ENCODE data around the gene ARFGAP3.
A peak's percentile ranks its signal among the peaks of the same experiment; 100 is the strongest.

The ARFGAP3 gene

DNA sequence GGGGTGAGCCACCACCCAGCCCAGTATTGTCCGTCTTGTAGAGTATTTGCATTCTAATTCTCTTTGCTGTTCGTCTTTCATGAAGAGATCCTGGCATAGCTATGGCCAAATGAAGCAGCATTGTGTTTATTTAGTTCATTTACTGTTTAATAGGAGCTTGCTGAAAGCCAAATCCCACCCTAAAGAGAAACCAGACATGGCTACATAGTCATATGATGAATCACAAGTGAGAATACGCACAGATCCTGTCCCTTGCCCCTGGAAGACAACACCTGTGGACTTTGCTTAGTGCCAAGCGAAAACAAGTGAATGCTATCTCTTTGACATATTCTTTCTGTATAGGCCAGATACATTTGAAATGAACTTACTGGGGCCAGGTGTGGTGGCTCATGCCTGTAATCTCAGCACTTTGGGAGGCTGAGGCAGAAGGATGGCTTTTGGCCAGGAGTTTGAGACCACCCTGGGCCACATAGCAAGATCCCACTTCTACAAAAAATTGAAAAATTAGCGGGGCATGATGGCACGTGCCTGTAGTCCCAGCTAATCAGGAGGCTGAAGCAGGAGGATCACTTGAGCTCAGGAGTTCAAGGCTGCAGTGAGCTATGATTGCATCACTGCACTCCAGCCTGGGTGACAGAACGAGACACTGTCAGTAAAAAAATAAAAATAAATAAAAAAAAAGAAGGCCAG lies 5.1 kb upstream of the ARFGAP3 start:
- DNase-seq (ENCODE audit: low read depth in 2 of 2) = no peak

DNA sequence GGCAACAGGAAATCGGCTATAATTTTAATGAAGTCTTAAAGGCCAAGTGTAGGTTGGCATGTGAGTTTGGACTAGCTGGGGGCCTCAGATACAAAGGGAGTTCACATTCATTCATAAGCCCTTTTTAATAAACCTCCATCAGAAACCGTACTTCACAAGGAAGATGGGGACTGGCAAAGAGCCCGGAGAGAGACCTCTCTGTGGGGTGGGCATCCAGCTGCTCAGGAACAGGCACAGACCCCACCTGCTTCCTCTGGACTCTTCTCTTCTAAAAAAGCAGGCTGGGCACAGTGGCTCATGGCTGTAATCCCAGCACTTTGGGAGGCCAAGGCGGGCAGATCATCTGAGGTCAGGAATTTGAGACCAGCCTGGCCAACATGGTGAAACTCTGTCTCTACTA lies 3.9 kb upstream of the ARFGAP3 start:
- DNase-seq (ENCODE audit: low read depth in 2 of 2) = no peak

DNA sequence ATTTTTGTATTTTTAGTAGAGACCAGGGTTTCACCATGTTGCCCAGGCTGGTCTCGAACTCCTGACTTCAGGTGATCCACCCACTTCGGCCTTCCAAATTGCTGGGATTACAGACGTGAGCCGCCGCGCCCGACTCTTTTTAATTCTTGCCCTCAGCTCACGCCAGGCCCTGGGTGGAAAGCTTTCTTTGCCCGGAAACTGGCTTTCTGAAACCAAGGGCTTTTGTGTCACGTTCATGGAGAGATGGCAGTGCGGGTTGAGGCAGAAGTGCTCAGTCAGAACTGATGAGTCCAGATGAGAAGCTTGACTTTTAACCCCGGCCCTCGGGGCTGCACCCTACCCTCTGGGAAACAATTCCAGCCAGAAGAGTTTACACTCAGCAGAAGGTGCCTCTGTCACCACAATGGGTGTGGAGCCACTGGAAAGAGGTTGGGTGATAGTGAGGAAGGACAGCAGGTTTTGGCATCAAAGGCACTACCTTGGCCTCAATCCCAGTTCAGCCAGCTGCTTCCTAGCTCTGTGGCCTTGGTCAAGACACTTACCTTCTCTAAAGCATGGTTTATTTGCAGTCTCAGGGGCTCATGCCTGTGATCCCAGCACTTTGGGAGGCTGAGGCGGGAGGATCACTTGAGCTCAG lies 890 bp upstream of the ARFGAP3 start:
- no peak for DNase-seq (ENCODE audit: low read depth in 2 of 2)

DNA sequence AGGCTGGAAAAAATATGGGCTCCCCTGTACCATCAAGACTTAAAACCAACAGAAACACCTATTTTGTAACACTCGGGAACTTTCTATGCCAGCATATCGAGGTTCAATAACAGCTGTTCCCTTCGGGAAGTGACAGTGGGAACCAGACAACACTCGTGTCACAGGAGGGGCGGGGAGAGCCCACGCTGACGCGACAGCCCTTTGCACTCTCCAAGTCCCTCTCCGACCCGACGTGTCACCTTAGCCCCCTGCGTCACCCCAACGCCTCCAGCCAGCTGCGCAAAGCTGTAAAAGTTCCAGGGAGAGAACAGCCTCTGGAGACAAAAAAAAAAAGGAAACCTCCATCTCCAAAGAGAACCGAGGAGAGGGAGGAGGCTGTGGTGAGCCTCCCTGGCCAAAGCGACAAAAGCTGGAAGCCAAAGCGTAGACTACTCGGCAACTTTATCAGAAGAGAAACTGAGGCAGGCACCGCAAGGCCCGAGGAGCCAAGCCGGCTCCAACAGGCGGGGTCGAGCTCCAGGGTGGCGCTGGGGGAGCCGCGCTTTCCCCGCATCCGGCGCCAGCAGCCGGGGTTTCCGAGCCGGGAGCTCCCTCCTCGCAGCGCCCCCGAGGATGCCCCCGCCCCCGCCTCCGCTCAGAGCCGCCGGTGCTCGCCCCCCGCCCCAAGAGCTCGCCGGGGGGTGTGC lies 751 bp downstream of the ARFGAP3 start:
- DNase-seq (ENCODE audit: low read depth in 2 of 2) = peak in 1 of 2 experiments; percentile 32

DNA sequence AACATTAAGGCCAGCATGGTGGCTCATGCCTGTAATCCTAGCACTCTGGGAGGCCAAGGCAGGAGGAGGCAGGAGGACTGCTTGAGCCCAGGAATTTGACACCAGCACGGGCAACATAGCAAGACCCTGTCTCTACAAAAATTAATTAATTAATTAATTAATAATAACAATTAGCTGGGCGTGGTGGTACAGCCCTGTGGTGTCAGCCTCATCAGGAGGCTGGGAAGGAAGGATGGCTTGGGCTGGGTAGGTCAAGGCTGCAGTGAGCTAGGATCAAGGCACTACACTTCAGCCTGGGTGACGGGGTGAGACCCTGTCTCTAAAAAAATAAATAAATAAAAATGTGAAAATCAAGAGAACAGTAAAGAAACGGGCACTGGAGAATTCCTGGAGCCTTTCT lies 1.4 kb downstream of the ARFGAP3 start:
- no peak for DNase-seq (ENCODE audit: low read depth in 2 of 2)

DNA sequence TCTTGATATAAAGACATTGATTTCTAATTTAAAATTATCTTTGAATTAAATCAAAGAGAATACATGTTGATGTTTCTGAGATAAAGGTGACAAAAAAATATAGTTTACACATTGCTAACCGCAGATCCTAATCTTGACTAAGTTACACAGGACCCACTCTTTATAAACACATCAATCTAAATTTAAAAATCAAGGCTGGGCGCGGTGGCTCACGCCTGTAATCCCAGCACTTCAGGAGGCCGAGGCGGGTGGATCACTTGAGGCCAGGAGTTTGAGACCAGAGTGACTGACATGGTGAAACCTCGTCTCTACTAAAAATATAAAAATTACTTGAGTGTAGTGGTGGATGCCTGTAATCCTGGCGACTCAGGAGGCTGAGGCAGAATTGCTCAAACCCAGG lies 1.9 kb downstream of the ARFGAP3 start:
- no peak for DNase-seq (ENCODE audit: low read depth in 2 of 2)

DNA sequence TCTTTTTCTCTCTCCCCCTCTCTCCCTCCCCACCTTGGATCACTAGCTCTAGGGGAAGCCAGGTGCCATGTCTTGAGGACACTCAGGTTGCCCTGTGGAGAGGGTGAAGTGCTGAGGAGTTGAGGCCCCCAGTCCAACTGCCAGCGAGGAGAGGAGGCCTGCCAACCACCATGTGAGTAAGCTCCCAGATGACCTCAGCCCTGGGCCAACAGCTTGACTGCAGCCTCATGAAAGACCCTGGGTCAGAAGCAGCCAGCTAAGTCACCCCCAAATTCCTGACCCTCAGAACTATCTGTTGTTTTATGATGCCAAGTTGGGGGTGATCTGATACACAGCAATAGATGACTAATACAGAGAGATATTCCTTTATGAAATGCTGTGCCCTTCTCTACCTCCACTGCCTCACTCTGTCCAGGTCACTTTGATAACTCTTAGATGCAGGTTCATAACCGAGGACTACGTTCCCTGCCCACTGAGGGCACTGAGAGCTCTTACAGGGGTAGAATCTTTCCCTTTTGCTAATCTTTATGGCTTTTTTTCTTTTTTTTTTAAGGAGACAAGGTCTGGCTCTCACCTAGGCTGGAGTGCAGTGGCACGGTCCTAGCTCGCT lies 8.0 kb downstream of the ARFGAP3 start:
- no peak for DNase-seq (ENCODE audit: low read depth in 2 of 2)

DNA sequence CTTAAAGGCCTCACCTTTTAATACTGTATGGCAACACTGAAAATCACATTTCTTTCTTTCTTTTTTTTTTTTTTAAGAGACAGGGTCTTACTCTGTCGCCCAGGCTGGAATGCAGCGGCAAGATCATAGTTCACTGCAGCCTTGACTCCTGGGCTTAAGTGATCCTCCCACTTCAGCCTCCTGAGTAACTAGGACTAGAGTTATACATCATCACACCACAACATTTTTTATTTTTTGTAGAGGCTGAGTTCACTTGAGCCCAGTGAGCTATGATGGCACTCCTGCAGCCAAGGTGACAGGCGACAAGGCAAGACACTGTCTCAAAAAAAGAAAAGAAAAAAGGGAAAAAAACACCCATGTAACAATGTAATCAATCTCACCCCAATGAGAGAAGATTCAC lies 10.0 kb downstream of the ARFGAP3 start:
- no peak for DNase-seq (ENCODE audit: low read depth in 2 of 2)

DNA sequence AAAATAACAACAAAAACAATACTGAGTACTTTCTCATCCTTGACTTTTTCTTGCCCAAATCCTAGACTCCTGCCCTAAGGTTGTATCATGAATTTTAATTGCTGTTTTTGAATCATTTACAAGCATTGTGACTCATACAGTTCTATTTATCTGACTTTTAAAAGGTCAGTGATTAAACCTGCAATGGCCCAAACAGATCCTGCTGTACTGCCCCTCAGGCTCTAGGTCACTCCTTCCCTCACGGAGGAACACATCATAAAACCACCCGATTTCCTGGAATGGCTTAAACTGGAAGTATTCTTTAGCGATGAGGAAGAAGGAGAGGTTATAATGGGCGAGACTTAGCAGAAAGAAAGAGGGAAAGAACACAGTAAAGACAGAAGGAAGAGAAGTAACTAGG lies 12.3 kb downstream of the ARFGAP3 start:
- DNase-seq (ENCODE audit: low read depth in 2 of 2) = no peak

DNA sequence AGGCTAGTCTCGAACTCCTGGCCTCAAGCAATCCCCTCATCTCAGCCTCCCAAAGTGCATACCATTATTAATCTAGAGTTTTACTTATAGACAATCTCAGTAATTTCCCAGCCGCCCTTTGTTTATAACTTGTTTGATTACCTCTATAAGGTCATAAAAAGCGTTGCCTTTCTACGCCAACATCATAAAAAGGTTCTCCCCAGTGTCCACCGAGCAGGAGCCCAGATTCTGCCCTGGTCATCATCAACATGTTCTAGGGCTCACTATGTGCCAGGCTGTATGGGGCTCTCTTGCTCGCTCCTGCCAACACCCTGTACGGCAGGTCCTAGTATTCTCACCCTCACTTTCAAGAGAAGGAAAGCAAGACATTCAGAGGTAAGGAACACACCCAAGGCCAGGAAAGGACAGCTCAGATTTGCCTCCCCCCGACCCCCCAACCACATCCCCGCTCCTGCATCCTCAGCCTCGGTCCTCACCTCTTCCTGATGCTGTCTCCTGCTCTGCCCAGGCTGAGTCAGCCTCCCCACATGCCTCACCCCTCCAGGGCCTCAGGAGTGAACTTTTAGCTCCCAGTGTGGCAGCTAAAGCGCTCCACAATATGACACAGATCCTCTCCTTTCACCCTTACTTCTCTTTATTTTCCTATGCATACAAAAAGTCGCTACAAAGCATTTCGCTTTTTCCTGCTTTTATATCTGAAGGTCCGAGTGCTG lies 14.3 kb downstream of the ARFGAP3 start:
- no peak for DNase-seq (ENCODE audit: low read depth in 2 of 2)

DNA sequence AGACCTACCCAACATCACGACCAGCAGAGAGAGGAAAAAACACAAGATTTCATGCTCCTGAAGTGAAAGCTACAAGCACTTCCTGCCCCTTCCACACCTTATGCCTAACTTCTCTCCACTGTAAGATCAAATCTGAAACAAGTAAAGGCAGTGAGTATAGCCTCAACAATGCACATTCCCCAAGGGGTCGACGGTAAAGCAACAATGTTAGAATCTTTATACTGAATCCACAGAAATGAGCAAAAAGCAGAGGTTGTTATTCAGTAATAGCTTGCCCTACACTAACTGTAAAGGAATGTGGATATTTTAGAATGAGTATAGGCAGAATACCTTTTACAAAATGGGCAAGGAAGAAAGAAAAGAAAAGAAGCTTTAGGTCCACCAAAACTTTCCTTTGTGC lies 15.6 kb downstream of the ARFGAP3 start:
- DNase-seq (ENCODE audit: low read depth in 2 of 2) = no peak

DNA sequence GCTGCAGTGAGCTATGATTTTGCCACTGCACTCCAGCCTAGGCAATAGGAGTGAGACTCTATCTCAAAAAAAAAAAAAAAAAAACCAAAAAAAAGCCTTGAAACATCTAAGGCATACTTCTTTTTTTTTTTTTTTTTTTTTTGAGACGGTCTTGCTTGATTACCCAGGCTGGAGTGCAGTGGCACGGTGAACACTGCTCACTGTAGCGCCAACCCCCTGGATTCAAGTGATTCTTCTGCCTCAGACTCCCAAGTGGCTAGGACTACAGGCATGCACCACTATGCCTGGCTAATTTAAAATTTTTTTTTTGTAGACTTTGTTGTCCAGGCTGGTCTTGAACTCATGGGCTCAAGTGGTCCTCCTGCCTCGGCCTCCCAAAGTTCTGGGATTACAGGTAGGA lies 19.5 kb downstream of the ARFGAP3 start:
- no peak for DNase-seq (ENCODE audit: low read depth in 2 of 2)

DNA sequence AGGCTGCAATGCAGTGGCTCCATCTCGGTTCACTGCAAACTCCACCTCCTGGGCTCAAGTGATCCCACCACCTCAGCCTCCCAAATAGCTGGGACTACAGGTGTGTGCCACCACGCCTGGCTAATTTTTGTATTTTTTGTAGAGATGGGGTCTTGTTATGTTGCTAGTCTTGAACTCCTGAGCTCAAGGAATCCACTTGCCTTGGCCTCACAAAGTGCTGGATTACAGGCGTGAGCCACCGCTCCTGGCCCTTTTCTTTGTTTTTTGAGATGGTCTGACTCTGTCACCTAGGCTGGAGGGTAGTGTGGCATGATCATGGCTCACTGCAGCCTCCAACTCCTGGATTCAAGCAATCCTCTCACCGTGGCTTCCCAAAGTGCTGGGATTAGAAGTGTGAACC lies 21.0 kb downstream of the ARFGAP3 start:
- no peak for DNase-seq (ENCODE audit: low read depth in 2 of 2)

DNA sequence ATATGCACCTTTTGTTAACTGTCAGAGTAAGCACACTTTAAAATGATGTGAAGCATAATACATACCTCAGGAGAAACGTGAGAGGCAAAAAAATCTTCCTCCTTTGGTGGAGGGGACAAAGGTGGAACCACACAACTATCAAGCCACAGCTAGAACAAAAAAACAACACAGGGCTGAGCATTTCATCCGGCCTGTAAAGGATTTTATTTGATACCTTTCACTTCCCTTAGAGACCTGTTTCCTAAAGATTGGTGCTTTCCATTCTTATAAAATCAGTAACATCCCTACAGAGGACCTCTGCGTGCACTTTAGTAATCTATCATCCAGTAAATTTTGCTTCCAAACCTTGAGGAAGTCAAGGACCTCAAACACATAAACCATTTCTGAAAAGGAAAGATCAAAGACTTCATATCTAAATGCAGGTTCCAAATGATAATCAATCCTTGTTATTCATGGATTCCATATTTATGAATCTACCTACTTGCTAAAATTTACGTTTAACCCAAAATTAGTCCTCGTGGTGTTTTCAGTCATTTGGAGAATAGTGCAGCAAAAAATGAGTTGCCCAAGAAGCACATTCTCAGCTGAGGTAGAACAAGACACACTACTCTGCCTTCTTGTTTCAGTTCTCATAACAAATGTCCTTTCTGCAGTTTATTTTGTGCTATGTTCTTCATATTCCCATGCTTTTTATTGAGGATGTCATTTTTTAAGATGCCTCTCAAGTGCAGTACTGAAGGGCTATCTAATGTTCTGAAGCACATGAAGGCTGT lies 22.7 kb downstream of the ARFGAP3 start:
- no peak for DNase-seq (ENCODE audit: low read depth in 2 of 2)

DNA sequence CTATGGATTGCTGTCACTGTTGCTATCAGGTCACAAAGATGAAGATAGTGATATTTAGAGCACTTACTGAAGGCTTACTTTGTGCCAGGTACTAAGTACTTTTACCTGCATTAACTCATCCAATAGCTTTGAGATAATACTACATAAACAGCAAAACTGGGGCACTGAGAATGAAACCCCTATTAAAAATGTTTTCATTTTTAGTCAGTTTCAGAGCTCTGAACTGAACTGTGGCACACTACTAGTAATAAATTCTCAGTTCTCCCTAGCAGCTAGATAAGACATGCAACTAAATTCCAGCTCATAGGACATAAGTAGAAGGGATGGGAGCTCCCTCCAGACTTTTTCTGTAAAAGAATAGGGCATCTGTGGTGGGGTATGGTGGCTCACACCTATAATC lies 24.0 kb downstream of the ARFGAP3 start:
- no peak for DNase-seq (ENCODE audit: low read depth in 2 of 2)

DNA sequence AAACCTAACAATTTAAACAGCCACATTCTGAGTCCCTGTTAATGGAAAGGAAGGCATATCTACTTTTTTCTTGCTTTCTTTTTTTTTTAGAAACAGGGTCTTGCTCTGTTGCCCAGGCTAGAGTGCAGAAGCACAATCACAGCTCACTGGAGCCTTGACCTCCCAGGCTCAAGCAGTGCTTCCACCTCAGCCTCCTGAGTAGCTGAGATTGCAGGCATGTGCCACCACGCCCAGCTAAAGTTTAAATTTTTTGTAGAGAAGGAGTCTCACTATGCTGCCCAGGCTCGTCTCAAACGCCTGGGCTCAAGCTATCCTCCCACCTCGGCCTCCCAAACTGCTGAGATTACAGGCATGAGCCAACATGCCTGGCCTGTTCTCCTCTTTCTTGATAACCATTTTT lies 25.4 kb downstream of the ARFGAP3 start:
- no peak for DNase-seq (ENCODE audit: low read depth in 2 of 2)

DNA sequence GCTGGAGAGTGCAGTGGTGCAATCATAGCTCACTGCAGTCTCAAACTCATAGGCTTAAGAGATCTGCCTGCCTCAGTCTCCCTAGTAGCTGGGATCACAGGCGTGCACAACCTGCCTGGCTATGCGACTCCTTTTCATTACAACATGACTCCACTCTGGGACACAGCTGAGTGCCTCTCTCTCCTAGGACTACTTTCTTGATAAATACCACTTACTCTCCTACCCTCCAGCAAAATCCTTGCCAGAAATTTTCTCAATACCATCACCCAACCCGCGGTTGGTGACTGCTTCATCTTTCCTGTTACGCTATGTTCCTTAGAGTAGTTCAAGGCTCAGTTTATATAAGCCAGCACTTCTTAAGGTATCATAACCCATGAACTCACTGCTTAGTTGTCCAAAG lies 26.9 kb downstream of the ARFGAP3 start:
- DNase-seq (ENCODE audit: low read depth in 2 of 2) = no peak

DNA sequence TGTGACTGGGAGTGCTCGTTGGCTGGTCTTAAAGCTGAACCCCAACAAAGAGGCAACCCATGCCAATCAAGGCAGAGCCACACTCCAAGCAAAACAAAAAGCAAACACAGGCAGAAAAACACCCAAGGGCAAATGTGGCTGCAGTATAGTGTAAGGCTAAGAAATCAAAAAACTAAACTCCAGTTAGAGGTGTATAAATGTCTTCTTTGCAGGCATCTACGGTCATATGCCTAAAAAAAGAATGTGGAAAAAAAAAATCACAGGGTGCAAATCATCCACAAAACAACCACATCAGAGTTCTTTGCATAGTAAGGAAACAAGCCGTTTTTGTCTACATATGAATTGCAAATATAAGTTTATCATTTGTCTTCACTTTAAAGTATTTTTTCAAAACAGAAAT lies 27.8 kb downstream of the ARFGAP3 start:
- no peak for DNase-seq (ENCODE audit: low read depth in 2 of 2)

DNA sequence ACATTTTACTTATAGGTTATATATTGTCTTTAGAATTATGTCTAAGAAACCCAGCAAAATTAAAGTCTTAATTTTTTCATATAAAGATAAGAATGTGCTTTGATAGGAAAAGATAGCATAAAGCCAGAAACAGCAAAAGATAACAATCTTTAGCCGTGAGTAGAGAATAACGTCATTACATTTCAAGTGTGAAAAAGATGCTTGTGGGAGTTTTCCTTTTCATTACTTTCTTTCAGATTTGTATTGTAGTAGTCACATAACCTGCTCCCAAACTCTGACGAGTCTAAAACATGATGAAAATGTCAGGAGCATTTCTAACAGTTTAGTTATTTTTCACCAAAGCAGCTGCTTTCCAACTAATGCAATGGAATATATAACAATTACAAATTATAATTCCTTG lies 31.3 kb downstream of the ARFGAP3 start:
- DNase-seq (ENCODE audit: low read depth in 2 of 2) = no peak

DNA sequence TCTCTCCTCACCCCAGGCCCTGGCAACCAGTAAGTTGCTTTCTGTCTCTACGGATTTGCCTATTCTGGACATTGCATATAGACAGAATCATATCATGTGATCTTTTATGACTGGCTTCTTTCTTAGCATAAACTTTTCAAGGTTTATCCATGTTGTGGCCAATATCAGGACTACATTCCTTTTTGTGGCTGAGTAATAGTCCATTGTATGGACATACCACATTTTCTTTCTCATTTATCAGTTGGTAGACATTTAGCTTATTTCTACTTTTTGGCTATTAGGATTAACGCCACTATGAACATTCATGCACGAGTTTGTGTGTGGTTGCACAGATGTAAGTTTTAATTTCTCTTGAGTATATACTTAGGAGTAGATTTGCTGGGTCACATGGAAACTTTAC lies 35.7 kb downstream of the ARFGAP3 start:
- DNase-seq (ENCODE audit: low read depth in 2 of 2) = no peak

DNA sequence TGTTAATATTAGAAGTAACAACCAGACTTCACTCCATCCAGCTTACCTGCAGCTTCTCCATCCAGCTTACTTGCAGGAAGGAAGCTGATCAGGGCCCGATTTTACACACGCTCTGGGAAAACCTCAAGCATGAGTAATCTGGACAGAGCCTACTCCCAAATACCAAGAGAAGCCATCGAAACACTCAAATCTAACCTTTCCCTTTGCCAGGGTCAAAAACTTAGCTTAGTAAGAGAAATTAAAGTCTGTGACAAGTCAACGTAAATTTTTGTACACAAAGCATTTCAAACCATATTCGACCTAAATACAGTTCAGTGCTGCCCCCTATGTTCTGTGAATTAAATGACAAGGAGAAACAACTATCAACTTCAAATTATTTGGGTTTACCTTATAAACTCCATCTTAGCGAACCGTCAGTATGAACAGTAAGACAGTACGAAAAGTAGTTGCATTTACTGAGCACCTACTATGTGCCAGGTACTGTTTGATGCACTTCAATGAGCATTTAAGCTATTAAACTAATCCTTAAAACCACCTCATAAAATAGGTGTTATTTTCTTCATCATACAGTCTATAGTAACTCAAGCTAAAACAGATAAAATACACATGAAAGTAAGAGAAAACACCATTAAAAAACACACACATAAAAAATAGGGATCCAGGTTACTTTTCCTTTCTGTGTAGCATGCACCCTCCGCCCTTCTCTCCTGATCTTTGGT lies 36.9 kb downstream of the ARFGAP3 start:
- no peak for DNase-seq (ENCODE audit: low read depth in 2 of 2)

Measured in stimulated activated CD4-positive, alpha-beta T cell treated with anti-CD3 and anti-CD28 coated beads, Interleukin-12 subunit alpha, Interleukin-12 subunit beta, amount 100 ng/mL, for 24 hours (primary cell).